ENCODE results near the gene TMTC2. TPM values are rescaled to one million over a fixed set of nuclear protein-coding genes. Genes with fewer than 3 reads are reported as not detected.

TMTC2 gene
- total and polyA plus RNA-seq, 2 donors (not counting 1 experiment from before 2014, with no cell fraction given), result 2.4 to 3.2 TPM

GRCh38 chr12:83130178-83130577, 443.5 kb downstream of the TMTC2 start:
- Histone ChIP-seq H3K27me3 (replicated peaks in 1 of 4; ENCODE audit: control extremely low read depth in 1 of 4, control insufficient read depth in 3 of 4, insufficient read depth in 4 of 4, low read length in 3 of 4) (no peaks in the 10 kb centered on the region), H3K9me3 (ENCODE audit: control extremely low read depth in 1 of 3, control insufficient read depth in 2 of 3, insufficient read depth in 1 of 3, low read length in 2 of 3) (no peaks in the 10 kb centered on the region), H3K79me2 (ENCODE audit: control insufficient read depth, insufficient read depth, low read length) (no peaks in the 10 kb centered on the region), H4K20me1 (ENCODE audit: control insufficient read depth, insufficient read depth, low read length, poor library complexity, severe bottlenecking) (no peaks in the 10 kb centered on the region), H3K27ac (ENCODE audit: low read length in 2 of 2) (no peak overlapping the region), H2AFZ (ENCODE audit: insufficient read depth, low read depth, low read length, poor library complexity, severe bottlenecking) (no peak overlapping the region), H3K9ac (ENCODE audit: low read length) (no peak overlapping the region), H3K36me3 (replicated peaks in 1 of 2; ENCODE audit: control extremely low read depth in 1 of 2, control insufficient read depth in 1 of 2, extremely low read depth in 1 of 2, insufficient read depth in 2 of 2, low read length in 1 of 2) (no peaks in the 10 kb centered on the region), H3K4me2 (replicated peaks; ENCODE audit: low read depth, low read length, poor library complexity, severe bottlenecking) (no peak overlapping the region), H3K4me3 (ENCODE audit: control extremely low read depth in 1 of 5, extremely low read depth in 1 of 5, insufficient read depth in 1 of 5, low read depth in 2 of 5, low read length in 4 of 5) (no peak overlapping the region), H3K4me1 (ENCODE audit: control insufficient read depth in 2 of 2, insufficient read depth in 2 of 2, low read length in 2 of 2) (no peaks in the 10 kb centered on the region)
- Mint-ChIP-seq H3K4me1 (no peaks in the 10 kb centered on the region), H3K4me3 (no peak overlapping the region), H3K27me3 (no peaks in the 10 kb centered on the region), H3K27ac (no peak overlapping the region), H3K9me3 (ENCODE audit: insufficient read depth) (no peaks in the 10 kb centered on the region)
- POLR2A ChIA-PET, result no interaction called here
- ATAC-seq (ENCODE audit: low read depth) (no peak), DNase-seq (no peak)
- CTCF ChIA-PET, result no interaction called here
- intact Hi-C loops (cut with micrococcal nuclease), result no loop called here
- TF ChIP-seq EZH2 (IDR thresholded peaks at IDR 0.05; ENCODE audit: borderline replicate concordance, insufficient read depth, low read depth, low read length, poor library complexity, severe bottlenecking) (no peak), CTCF (IDR thresholded peaks at IDR 0.05) (no peak)
- WGBS (ENCODE audit: insufficient coverage), result 78% methylated on average over 1 of the region's 2 CpGs

GRCh38 chr12:83132360-83132759, 445.7 kb downstream of the TMTC2 start:
- TF ChIP-seq CTCF (IDR thresholded peaks at IDR 0.05) (no peak), EZH2 (IDR thresholded peaks at IDR 0.05; ENCODE audit: borderline replicate concordance, insufficient read depth, low read depth, low read length, poor library complexity, severe bottlenecking) (no peak)
- H4K20me1 ChIP-seq (ENCODE audit: control insufficient read depth, insufficient read depth, low read length, poor library complexity, severe bottlenecking), result no peaks in the 10 kb centered on the region
- H3K27ac ChIP-seq (ENCODE audit: low read length in 2 of 2), result no peak overlapping the region
- ChIA-PET CTCF (no interaction called here), POLR2A (no interaction called here)
- H3K4me1 ChIP-seq (ENCODE audit: control insufficient read depth in 2 of 2, insufficient read depth in 2 of 2, low read length in 2 of 2), result no peaks in the 10 kb centered on the region
- ATAC-seq (ENCODE audit: low read depth) (no peak), DNase-seq (no peak)
- 100% methylated on average over 1 of the region's 2 CpGs for WGBS (ENCODE audit: insufficient coverage)
- no peaks in the 10 kb centered on the region for H3K36me3 ChIP-seq (replicated peaks in 1 of 2; ENCODE audit: control extremely low read depth in 1 of 2, control insufficient read depth in 1 of 2, extremely low read depth in 1 of 2, insufficient read depth in 2 of 2, low read length in 1 of 2)
- no peak overlapping the region for H3K4me3 Mint-ChIP-seq
- no peak overlapping the region for H3K4me3 ChIP-seq (ENCODE audit: control extremely low read depth in 1 of 5, extremely low read depth in 1 of 5, insufficient read depth in 1 of 5, low read depth in 2 of 5, low read length in 4 of 5)
- intact Hi-C loops (cut with micrococcal nuclease), result no loop called here
- no peak overlapping the region for H2AFZ ChIP-seq (ENCODE audit: insufficient read depth, low read depth, low read length, poor library complexity, severe bottlenecking)
- no peak overlapping the region for H3K9ac ChIP-seq (ENCODE audit: low read length)
- H3K9me3 ChIP-seq (ENCODE audit: control extremely low read depth in 1 of 3, control insufficient read depth in 2 of 3, insufficient read depth in 1 of 3, low read length in 2 of 3), result no peaks in the 10 kb centered on the region
- peaks cover 2% of the 10 kb centered on the region for H3K9me3 Mint-ChIP-seq (ENCODE audit: insufficient read depth)
- no peak overlapping the region for H3K27ac Mint-ChIP-seq
- H3K27me3 Mint-ChIP-seq, result no peaks in the 10 kb centered on the region
- no peaks in the 10 kb centered on the region for H3K27me3 ChIP-seq (replicated peaks in 1 of 4; ENCODE audit: control extremely low read depth in 1 of 4, control insufficient read depth in 3 of 4, insufficient read depth in 4 of 4, low read length in 3 of 4)
- H3K4me1 Mint-ChIP-seq, result no peaks in the 10 kb centered on the region
- H3K79me2 ChIP-seq (ENCODE audit: control insufficient read depth, insufficient read depth, low read length), result no peaks in the 10 kb centered on the region
- no peak overlapping the region for H3K4me2 ChIP-seq (replicated peaks; ENCODE audit: low read depth, low read length, poor library complexity, severe bottlenecking)

Data from B cell (primary cell).